PC-9 (cell line): ENCODE results near the gene PTCD1. TPM values are rescaled to one million over a fixed set of nuclear protein-coding genes. Genes with fewer than 3 reads are reported as not detected.

ENCODE experiments used
- BruUV-seq: library from RNA; stranded (reverse); fragments of 400-500 nt; replicated peaks from 2 replicates; lab custom pipeline; 2021; lab: Mats Ljungman, UMichigan
- CTCF ChIA-PET: fragments of 300-600 bp; sonication (Branson Sonifier 250); formaldehyde crosslinking; loops from one replicate; lab custom pipeline; 2022; ENCODE audit warnings: antibody characterized with exemption; lab: Charles Lee
- POLR2A ChIA-PET: fragments of 300-600 bp; sonication (Branson Sonifier 250); formaldehyde crosslinking; loops from one replicate; lab custom pipeline; 2022; ENCODE audit warnings: antibody characterized with exemption; ENCODE audit not compliant: unreplicated experiment; lab: Charles Lee
- DNase-seq, 2 experiments: peaks; one replicate each; pipeline versions ENCODE4 v3.0.0 to v3.0.0-alpha.2; 2015 to 2022; ENCODE audit warnings: mixed read lengths in 1 of 2
- H2AFZ ChIP-seq: fragments of 200-600 bp; sonication (generic); 2 replicates; pipeline ENCODE4 v1.8.1; 2017; ENCODE audit warnings: antibody characterized with exemption
- H3F3A ChIP-seq: fragments of 200-600 bp; sonication (generic); 2 replicates; pipeline ENCODE4 v1.8.1; 2017; ENCODE audit warnings: antibody characterized with exemption, mild to moderate bottlenecking, low read depth; ENCODE audit not compliant: insufficient read depth
- H3K27ac ChIP-seq: fragments of 200-600 bp; sonication (generic); 2 replicates; pipeline ENCODE4 v1.6.1; 2016; ENCODE audit warnings: mixed run types
- H3K27me3 ChIP-seq: fragments of 200-600 bp; sonication (generic); 2 replicates; pipeline ENCODE4 v1.6.1; 2016; ENCODE audit warnings: low read depth, mixed run types; ENCODE audit not compliant: insufficient read depth
- H3K36me3 ChIP-seq: fragments of 200-600 bp; sonication (generic); 2 replicates; pipeline ENCODE4 v1.6.1; 2016; ENCODE audit warnings: low read depth, mixed run types
- H3K4me1 ChIP-seq: fragments of 200-600 bp; sonication (generic); replicated peaks from 2 replicates; pipeline ENCODE4 v1.6.1; 2016; ENCODE audit warnings: mixed run types; ENCODE audit not compliant: insufficient read depth
- H3K4me2 ChIP-seq: fragments of 200-600 bp; sonication (generic); 2 replicates; pipeline ENCODE4 v1.6.1; 2017; ENCODE audit warnings: mixed run types
- H3K4me3 ChIP-seq: fragments of 200-600 bp; sonication (generic); 2 replicates; pipeline ENCODE4 v1.6.1; 2016; ENCODE audit warnings: mixed run types
- H3K79me2 ChIP-seq: fragments of 200-600 bp; sonication (generic); 2 replicates; pipeline ENCODE4 v1.6.1; 2017; ENCODE audit warnings: low read depth, mixed run types
- H3K9me2 ChIP-seq: fragments of 200-600 bp; sonication (generic); 2 replicates; pipeline ENCODE4 v1.8.1; 2017; ENCODE audit warnings: mild to moderate bottlenecking; ENCODE audit not compliant: insufficient read depth
- H3K9me3 ChIP-seq: fragments of 200-600 bp; sonication (generic); 2 replicates; pipeline ENCODE4 v1.8.1; 2016; ENCODE audit warnings: low read depth; ENCODE audit not compliant: insufficient read depth
- H4K20me1 ChIP-seq: fragments of 200-600 bp; sonication (generic); 2 replicates; pipeline ENCODE4 v1.8.1; 2017; ENCODE audit not compliant: insufficient read depth
- CTCF ChIP-seq: fragments of 200-600 bp; sonication (generic); conservative IDR thresholded peaks from 2 replicates; pipeline ENCODE4 v1.6.1; 2017; ENCODE audit warnings: mixed run types, antibody characterized with exemption, mild to moderate bottlenecking, moderate library complexity
- EZH2 ChIP-seq: fragments of 200-600 bp; sonication (generic); IDR thresholded peaks from 2 replicates; pipeline ENCODE4 v1.8.0; 2017; ENCODE audit warnings: antibody characterized with exemption, low read depth
- intact Hi-C: fragments of 100-400 bp; cut with micrococcal nuclease; formaldehyde crosslinking; loops from one replicate; pipeline ENCODE4 v1.10.0; 2022; ENCODE audit not compliant: unreplicated experiment
- total RNA-seq: library from RNA; stranded (reverse); gene quantifications from 2 replicates; pipeline ENCODE4 v1.2.3, GENCODE V29; 2021

PTCD1 gene
- total RNA-seq, 1 experiment from 2014 or later = 8.0 TPM

DNA sequence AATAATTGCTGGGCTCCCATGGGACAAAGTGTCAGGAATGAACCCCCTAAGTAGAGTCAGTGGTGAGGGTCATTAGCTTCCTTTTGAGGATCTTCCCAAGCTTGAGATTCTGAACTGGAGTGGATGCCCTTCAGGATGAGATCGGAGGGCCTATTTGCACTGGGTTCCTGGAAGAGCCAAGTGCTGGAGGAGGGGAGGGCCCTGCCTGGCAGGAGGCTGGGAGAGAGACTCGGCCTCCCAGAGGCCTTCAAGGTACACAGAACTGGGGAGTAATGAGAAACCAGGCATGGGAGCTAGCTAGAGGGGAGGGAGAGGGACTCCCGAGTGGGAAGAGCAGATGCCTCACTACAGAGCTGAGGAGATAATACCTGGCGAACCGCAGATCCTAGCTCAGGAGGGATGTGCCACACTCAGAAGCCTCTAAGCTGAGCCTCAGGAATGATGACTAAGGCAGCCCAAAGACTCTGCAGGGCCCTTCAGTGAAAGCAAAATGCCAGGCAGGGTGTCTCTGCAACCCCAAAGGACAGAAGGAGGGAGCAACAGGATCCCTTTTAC is 39.6 kb downstream of the PTCD1 start:
- Histone ChIP-seq H3K79me2 (peaks cover 4% of the 10 kb centered on the region; the same call in 1 of the 2 replicates), H3K9me2 (no peaks in the 10 kb centered on the region), H2AFZ (no peak overlapping the region), H3K9me3 (no peaks in the 10 kb centered on the region), H3K36me3 (peaks cover 37% of the 10 kb centered on the region), H3K4me2 (no peak overlapping the region), H3K27ac (no peak overlapping the region), H3K4me1 (no peaks in the 10 kb centered on the region), H3F3A (peaks cover 39% of the 10 kb centered on the region), H3K4me3 (no peak overlapping the region), H4K20me1 (peaks cover 52% of the 10 kb centered on the region), H3K27me3 (no peaks in the 10 kb centered on the region)
- ChIA-PET CTCF (no interaction called here), POLR2A (interaction anchor here (0.6 kb wide), 1 partner anchor 800 kb away, joined by 3 read pairs; no protein-coding TSS in a partner anchor)
- TF ChIP-seq CTCF = no peak
- no TSS peak for BruUV-seq
- intact Hi-C loops = no loop called here
- no peak for DNase-seq

DNA sequence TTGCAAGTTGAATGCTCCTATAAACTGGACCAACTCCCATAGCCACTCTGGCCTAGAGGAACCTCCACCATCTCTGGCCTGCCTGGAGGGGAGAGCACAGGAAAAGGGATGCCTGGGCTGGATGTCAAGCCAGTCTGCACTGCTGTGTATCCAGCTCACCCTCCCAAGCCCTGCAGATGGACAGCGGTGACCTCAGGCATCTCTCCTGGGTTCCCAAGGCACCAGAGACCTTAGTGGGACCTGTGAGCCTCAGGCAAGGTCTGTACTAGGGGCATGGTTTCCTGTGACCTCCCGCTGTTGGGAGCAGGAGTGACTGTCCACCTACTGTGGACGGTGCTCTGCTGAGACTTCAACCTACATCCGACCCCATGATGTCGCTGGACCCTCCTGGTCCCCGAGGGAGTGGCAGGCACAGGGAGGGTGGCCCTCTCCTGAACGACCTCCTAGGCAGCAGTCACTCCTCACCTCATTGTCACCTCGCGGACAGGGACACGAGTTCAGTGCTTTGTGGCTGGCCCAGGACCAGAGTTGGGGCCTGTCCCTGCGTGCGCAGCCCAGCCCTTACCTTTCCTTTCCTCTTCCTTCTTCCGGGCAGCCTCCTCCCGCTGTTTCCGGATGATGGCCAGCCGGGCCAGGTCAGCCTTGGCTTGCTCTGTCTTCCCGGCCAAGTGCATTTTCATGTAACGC is 41.2 kb downstream of the PTCD1 start:
- H2AFZ ChIP-seq = no peak overlapping the region
- H3K27ac ChIP-seq = no peak overlapping the region
- H4K20me1 ChIP-seq = peaks cover 42% of the 10 kb centered on the region
- no peaks in the 10 kb centered on the region for H3K27me3 ChIP-seq
- H3K9me3 ChIP-seq = no peaks in the 10 kb centered on the region
- no peak overlapping the region for H3K4me3 ChIP-seq
- no peak for DNase-seq
- peaks cover 28% of the 10 kb centered on the region for H3K36me3 ChIP-seq
- peaks cover 44% of the 10 kb centered on the region for H3F3A ChIP-seq
- intact Hi-C loops = no loop called here
- POLR2A ChIA-PET = interaction anchor here (0.6 kb wide), 1 partner anchor 519 kb away, joined by 3 read pairs; the partner anchor contains the start of gene TRRAP
- CTCF ChIA-PET = no interaction called here
- no peaks in the 10 kb centered on the region for H3K79me2 ChIP-seq
- no peak overlapping the region for H3K4me2 ChIP-seq
- no peaks in the 10 kb centered on the region for H3K4me1 ChIP-seq
- TF ChIP-seq EZH2 (no peak), CTCF (no peak)
- H3K9me2 ChIP-seq = no peaks in the 10 kb centered on the region
- no TSS peak for BruUV-seq

DNA sequence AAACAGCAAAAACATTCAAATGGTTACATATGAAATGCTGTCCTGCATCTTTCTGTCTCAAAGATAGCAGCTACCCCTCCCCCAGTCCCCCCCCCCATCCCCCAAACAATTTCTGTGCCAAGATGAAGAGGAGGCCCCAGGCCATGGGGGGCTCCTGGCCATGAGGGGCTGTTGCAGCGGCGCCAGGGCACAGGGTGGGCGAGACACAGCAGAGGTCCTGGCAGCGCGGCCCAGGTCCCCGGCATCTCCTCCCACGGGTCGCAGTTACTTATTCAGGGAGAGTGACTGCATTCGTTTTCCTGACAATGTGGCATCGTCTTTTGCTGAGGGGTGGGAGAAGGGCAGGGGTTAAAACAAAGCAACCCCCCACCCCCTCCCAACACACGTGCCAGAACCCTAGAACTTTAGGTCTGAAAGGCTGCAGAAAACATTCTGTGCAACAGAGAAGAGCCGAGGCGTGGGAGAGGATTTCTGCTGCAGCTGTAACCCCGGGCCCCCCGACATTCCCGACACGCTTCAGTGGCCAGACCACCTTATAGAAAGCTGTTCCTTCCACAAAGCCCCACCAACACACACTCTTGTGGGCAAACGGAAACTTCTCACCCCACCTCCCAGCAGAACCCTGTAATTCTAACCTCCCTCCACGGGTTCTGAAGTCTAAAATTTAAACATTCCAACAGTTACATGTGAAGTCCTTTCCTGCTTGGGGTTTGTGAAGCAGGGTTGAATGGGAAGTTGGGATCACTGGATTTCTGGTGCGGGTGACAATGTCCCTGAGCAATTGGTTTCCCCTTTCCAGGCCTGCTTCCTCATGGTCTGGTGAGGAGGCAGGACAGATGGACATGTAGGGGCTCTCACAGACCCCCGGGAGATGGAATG is 41.9 kb downstream of the PTCD1 start:
- intact Hi-C loops = no loop called here
- no peak overlapping the region for H3K27ac ChIP-seq
- H3K4me3 ChIP-seq = no peak overlapping the region
- TF ChIP-seq CTCF (no peak), EZH2 (no peak)
- no peaks in the 10 kb centered on the region for H3K9me3 ChIP-seq
- no TSS peak for BruUV-seq
- ChIA-PET POLR2A (no interaction called here), CTCF (no interaction called here)
- peaks cover 39% of the 10 kb centered on the region for H4K20me1 ChIP-seq
- H3K27me3 ChIP-seq = no peaks in the 10 kb centered on the region
- DNase-seq = no peak
- peaks cover 28% of the 10 kb centered on the region for H3K36me3 ChIP-seq
- H3K4me1 ChIP-seq = no peaks in the 10 kb centered on the region
- H2AFZ ChIP-seq = no peak overlapping the region
- H3K4me2 ChIP-seq = no peak overlapping the region
- H3K9me2 ChIP-seq = no peaks in the 10 kb centered on the region
- H3K79me2 ChIP-seq = no peaks in the 10 kb centered on the region
- peaks cover 40% of the 10 kb centered on the region for H3F3A ChIP-seq
